Activated CD8-positive, alpha-beta T cell treated with anti-CD3 and anti-CD28 coated beads for 36 hours (primary cell): ENCODE data around the gene ST8SIA6. TPM values are rescaled to one million over a fixed set of nuclear protein-coding genes. Genes with fewer than 3 reads are reported as not detected.

Experiments
- ATAC-seq: fragments of 200-7000 bp; cut with Tn5 transposase; one replicate; pipeline ENCODE4 v1.10.0; 2021; ENCODE audit warnings: mild to moderate bottlenecking, moderate library complexity
- CTCF ChIA-PET: fragments of 350-600 bp; sonication (Branson Sonifier 250); formaldehyde crosslinking; loops from one replicate; lab custom pipeline; 2021; ENCODE audit warnings: antibody characterized with exemption; lab: Charles Lee
- POLR2A ChIA-PET: fragments of 350-600 bp; sonication (Branson Sonifier 250); formaldehyde crosslinking; loops from one replicate; lab custom pipeline; 2021; ENCODE audit warnings: antibody characterized with exemption; lab: Charles Lee
- DNase-seq: peaks from one replicate; pipeline ENCODE4 v3.0.0-alpha.2; 2020
- H3K27ac Mint-ChIP-seq: one replicate; pipeline ENCODE4 v1.8.0; 2021; ENCODE audit warnings: mild to moderate bottlenecking, mixed read lengths
- H3K27me3 Mint-ChIP-seq: one replicate; pipeline ENCODE4 v1.8.0; 2021; ENCODE audit warnings: mixed read lengths
- H3K36me3 Mint-ChIP-seq: one replicate; pipeline ENCODE4 v1.8.0; 2021; ENCODE audit warnings: low read depth, mixed read lengths
- H3K4me1 Mint-ChIP-seq: one replicate; pipeline ENCODE4 v1.8.0; 2021; ENCODE audit warnings: low read depth, mixed read lengths
- H3K4me3 Mint-ChIP-seq: one replicate; pipeline ENCODE4 v1.8.0; 2021; ENCODE audit warnings: mild to moderate bottlenecking, moderate library complexity, mixed read lengths
- H3K9me3 Mint-ChIP-seq: one replicate; pipeline ENCODE4 v1.8.0; 2021; ENCODE audit warnings: mixed read lengths
- CTCF ChIP-seq: fragments of 200-600 bp; IDR thresholded peaks from one replicate; pipeline ENCODE4 v1.8.0; 2022; ENCODE audit warnings: antibody characterized with exemption, mild to moderate bottlenecking
- intact Hi-C: fragments of 100-400 bp; cut with micrococcal nuclease; formaldehyde crosslinking; loops from one replicate; pipeline ENCODE4 v1.10.0; 2022
- total RNA-seq, 2 experiments: library from RNA; stranded (reverse); gene quantifications; one replicate each; pipeline ENCODE4 v1.2.3, GENCODE V29; 2021

ST8SIA6 gene
- total RNA-seq, 2 experiments from 2014 or later: not detected

- Mint-ChIP-seq H3K36me3 (no peaks in the 10 kb centered on the region), H3K4me1 (peaks cover 4% of the 10 kb centered on the region), H3K9me3 (peaks cover 3% of the 10 kb centered on the region), H3K27me3 (peaks cover 16% of the 10 kb centered on the region), H3K27ac (no peak overlapping the region), H3K4me3 (no peak overlapping the region)
- intact Hi-C loops: no loop called here
- POLR2A ChIA-PET: no interaction called here
- no peak for ATAC-seq
- no peak for DNase-seq
- no peak for TF ChIP-seq CTCF
- CTCF ChIA-PET: no interaction called here
Observed at GRCh38 chr10:17354781-17355180, 99.6 kb downstream of the ST8SIA6 start.

DNA sequence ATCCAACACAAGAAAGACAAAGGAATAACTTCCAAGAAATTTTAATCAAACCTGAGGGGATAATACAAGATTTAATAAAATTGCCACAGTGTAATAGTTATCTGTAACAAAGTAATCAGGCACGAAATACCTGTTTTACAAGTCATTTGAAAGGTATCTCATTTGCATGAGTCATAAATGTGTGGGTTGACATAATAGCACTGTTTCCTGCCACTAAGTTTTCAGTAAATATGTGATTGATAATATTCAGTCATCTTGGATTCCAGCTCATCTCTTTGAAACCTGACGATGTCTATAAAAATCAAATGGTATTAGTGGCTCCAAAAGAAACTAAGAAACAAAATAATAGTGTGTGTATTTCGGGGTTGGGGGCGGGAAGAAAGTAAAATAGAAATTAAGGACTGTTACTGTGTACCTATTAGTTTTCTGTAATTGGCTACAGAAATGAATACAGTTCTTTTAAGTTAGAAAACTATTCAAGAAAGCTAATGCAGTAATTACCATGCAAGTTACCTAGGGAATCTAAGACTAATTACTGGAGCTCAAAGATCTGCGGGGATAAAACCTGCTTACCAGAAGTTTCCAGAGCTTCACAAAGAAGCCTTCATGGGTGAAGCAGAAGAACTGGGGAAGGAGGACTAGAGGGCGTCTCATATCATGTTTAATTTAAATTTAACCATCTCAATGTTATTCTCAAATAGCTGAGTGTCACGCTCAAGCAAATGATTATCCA is 100.7 kb downstream of the ST8SIA6 start:
- no peak overlapping the region for H3K27ac Mint-ChIP-seq
- CTCF ChIA-PET: interaction anchor here (1.0 to 1.1 kb wide), 2 partner anchors 23 to 37 kb away, joined by 3 read pairs; no protein-coding TSS in a partner anchor
- POLR2A ChIA-PET: interaction anchor here (0.8 kb wide), 1 partner anchor 40 kb away, joined by 3 read pairs; no protein-coding TSS in a partner anchor
- peaks cover 4% of the 10 kb centered on the region for H3K4me1 Mint-ChIP-seq
- ATAC-seq (no peak), DNase-seq (no peak)
- peaks cover 17% of the 10 kb centered on the region for H3K27me3 Mint-ChIP-seq
- intact Hi-C loops: no loop called here
- no peak for TF ChIP-seq CTCF
- no peaks in the 10 kb centered on the region for H3K36me3 Mint-ChIP-seq
- H3K4me3 Mint-ChIP-seq: no peak overlapping the region
- H3K9me3 Mint-ChIP-seq: peaks cover 3% of the 10 kb centered on the region

DNA sequence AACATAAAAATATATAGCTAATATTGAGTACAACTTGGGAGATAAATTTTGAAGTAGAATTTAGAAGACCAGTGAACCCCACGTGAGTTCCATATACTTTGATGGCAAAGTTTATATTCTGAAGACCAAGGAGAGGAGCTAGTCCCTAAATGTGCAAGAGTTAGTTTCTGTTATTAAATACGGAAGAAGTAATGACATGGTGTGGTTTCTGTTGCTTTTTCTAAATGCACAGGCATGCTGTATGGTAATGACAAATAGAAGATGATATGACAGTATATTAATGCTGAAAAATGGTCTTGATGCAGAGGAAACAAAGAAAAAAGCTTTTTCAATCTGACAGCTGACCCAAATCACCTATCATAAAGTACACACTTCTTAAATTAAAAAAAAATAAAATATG is 101.8 kb downstream of the ST8SIA6 start:
- ChIA-PET CTCF (interaction anchor here (1.1 to 1.3 kb wide), 4 partner anchors 11 to 62 kb away, joined by 3 to 4 read pairs (median 3); no protein-coding TSS in a partner anchor), POLR2A (no interaction called here)
- intact Hi-C loops: no loop called here
- peaks cover 15% of the 10 kb centered on the region for H3K27me3 Mint-ChIP-seq
- no peak overlapping the region for H3K27ac Mint-ChIP-seq
- DNase-seq (no peak), ATAC-seq (no peak)
- peaks cover 3% of the 10 kb centered on the region for H3K9me3 Mint-ChIP-seq
- peaks cover 4% of the 10 kb centered on the region for H3K4me1 Mint-ChIP-seq
- no peak overlapping the region for H3K4me3 Mint-ChIP-seq
- H3K36me3 Mint-ChIP-seq: no peaks in the 10 kb centered on the region
- no peak for TF ChIP-seq CTCF

DNA sequence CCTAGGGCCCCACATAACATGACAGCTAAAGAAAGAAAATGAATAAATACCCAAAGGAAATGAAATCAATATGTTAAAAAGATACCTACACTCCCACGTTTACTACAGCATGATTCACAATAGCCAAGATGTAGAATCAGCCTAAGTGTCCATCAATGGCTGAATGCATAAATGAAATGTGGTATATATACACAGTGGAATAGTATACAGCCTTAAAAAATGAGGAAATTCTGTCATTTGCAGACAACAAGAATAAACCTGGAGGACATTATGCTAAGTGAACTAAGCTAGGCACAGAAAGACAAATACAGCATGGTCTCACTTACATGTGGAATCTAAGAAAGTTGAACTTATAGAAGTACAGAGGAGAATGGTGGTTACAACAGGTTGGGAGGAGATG is 102.9 kb downstream of the ST8SIA6 start:
- intact Hi-C loops: no loop called here
- Mint-ChIP-seq H3K36me3 (no peaks in the 10 kb centered on the region), H3K4me1 (peaks cover 4% of the 10 kb centered on the region), H3K4me3 (no peak overlapping the region), H3K27ac (no peak overlapping the region), H3K27me3 (peaks cover 17% of the 10 kb centered on the region), H3K9me3 (peaks cover 3% of the 10 kb centered on the region)
- no peak for TF ChIP-seq CTCF
- ChIA-PET CTCF (interaction anchor here (1.2 to 1.3 kb wide), 2 partner anchors 12 to 24 kb away, joined by 3 to 4 read pairs; no protein-coding TSS in a partner anchor), POLR2A (no interaction called here)
- ATAC-seq: no peak
- DNase-seq: no peak

- POLR2A ChIA-PET: no interaction called here
- no peak for TF ChIP-seq CTCF
- intact Hi-C loops: no loop called here
- no peak for DNase-seq
- Mint-ChIP-seq H3K9me3 (peaks cover 3% of the 10 kb centered on the region), H3K4me3 (no peak overlapping the region), H3K27me3 (peaks cover 17% of the 10 kb centered on the region), H3K4me1 (peaks cover 4% of the 10 kb centered on the region), H3K27ac (no peak overlapping the region), H3K36me3 (no peaks in the 10 kb centered on the region)
- CTCF ChIA-PET: no interaction called here
- ATAC-seq: no peak
Observed at GRCh38 chr10:17349717-17350116, 104.7 kb downstream of the ST8SIA6 start.
